Heart left ventricle (tissue), 16 donors: ENCODE data around the gene ZDHHC11B. TPM values are rescaled to one million over a fixed set of nuclear protein-coding genes. Genes with fewer than 3 reads are reported as not detected.
"Not testable (repeated sequence)": the region's sequence is repeated elsewhere in the genome, so short reads cannot be mapped to it uniquely, and the experiment has no call there.

Experiments
- ATAC-seq, 4 donors: fragments of 200-7000 bp; cut with Tn5 transposase; one replicate each; pipeline ENCODE4 v1.9.1; 2020 to 2022; ENCODE audit warnings: moderate library complexity in 4 of 4, mild to moderate bottlenecking in 3 of 4, moderate number of reproducible peaks in 1 of 4
- DNase-seq, 5 donors: peaks; one replicate each; pipeline ENCODE4 v3.0.0-alpha.2; 2020
- H3K27ac ChIP-seq, 12 donors: fragments of 200-600 bp; sonication (generic) in 4 of 12; one replicate each; pipeline versions ENCODE4 v1.5.0 to v1.8.0; 2016 to 2022; ENCODE audit warnings: mild to moderate bottlenecking in 2 of 12
- H3K27me3 ChIP-seq, 9 donors: fragments of 200-600 bp; sonication (generic) in 2 of 9; one replicate each; pipeline versions ENCODE4 v1.5.1 to v1.8.0; 2016 to 2022; ENCODE audit warnings: mild to moderate bottlenecking in 3 of 9
- H3K36me3 ChIP-seq, 9 donors: fragments of 200-600 bp; sonication (generic) in 2 of 9; one replicate each; pipeline versions ENCODE4 v1.5.0 to v1.8.0; 2018 to 2022; ENCODE audit warnings: mild to moderate bottlenecking in 2 of 9
- H3K4me1 ChIP-seq, 12 donors: fragments of 200-600 bp; sonication (generic) in 4 of 12; one replicate each; pipeline versions ENCODE4 v1.5.0 to v1.8.0; 2016 to 2022; ENCODE audit warnings: mild to moderate bottlenecking in 3 of 12
- H3K4me3 ChIP-seq, 12 donors: fragments of 200-600 bp; sonication (generic) in 4 of 12; one replicate each; pipeline versions ENCODE4 v1.5.0 to v1.8.0; 2017 to 2022; ENCODE audit warnings: mild to moderate bottlenecking in 9 of 12, moderate library complexity in 4 of 12
- H3K9me3 ChIP-seq, 12 donors: fragments of 200-600 bp; sonication (generic) in 4 of 12; one replicate each; pipeline versions ENCODE4 v1.5.0 to v1.8.0; 2016 to 2022; ENCODE audit warnings: mild to moderate bottlenecking in 1 of 12
- CTCF ChIP-seq, 12 donors: fragments of 200-600 bp; sonication (generic) in 4 of 12; IDR thresholded peaks; one replicate each; pipeline versions ENCODE4 v1.5.0 to v1.8.0; 2018 to 2022; ENCODE audit warnings: antibody characterized with exemption in 12 of 12, mild to moderate bottlenecking in 5 of 12
- POLR2A ChIP-seq, 2 donors: fragments of 450-650 bp; IDR thresholded peaks; one replicate each; pipeline ENCODE4 v1.6.1; 2017; ENCODE audit warnings: antibody characterized with exemption in 2 of 2, mild to moderate bottlenecking in 2 of 2, moderate library complexity in 2 of 2
- WGBS, 4 donors: extraction: QIAGEN DNeasy Blood & Tissue Kit in 2 of 4; methylation state at CpG; one replicate each; pipeline versions ENCODE4 v1.1.5 to v1.1.7; 2013 to 2018; 5-methylcytosine and 5-hydroxymethylcytosine counted together
- intact Hi-C, 10 donors: fragments of 100-400 bp; cut with DNase I; formaldehyde crosslinking; loops; one replicate each; pipeline versions ENCODE4 v1.11.1 to v1.14.2; 2022
- polyA plus RNA-seq, 2 donors: library from polyadenylated mRNA; stranded (reverse); fragments of 200-250 nt; gene quantifications; one replicate each; pipeline ENCODE4 v1.2.3, GENCODE V29; 2013
- total RNA-seq, 9 donors: library from RNA; depleted of rRNA in 2 of 9; stranded (reverse); fragments of >200 nt in 2 of 9; fragmentation: NEBNext Ultra II Directional in 3 of 9; extraction: Animal tissue kit (Norgen Biotek cat#: 25700) in 3 of 9; gene quantifications; one replicate each; pipeline versions ENCODE4 v1.1.0 to v1.2.4, GENCODE V29; 2016 to 2023
- donor health status: ischemic (EF 13 %, LVEDD 7.1; RV severe dilation, severe dysfunction).
- donor health status: healthy with polysubstance abuse.
- donor health status: DM: no; HTN: yes; CAD: no.
- donor health status: DM: no; HTN: no; CAD: no.
- donor health status: ischemic (EF 25% LVEDD 6.9; RV normal size, moderate dysfunction).
- donor health status: ischemic (EF 25% LVEDD 5.7; RV mildly dilated, moderate dysfunction).
- donor health status: healthy.
- donor health status: DM: yes; HTN: yes; CAD: no.
- donor health status: ischemic (EF 35%, LVEDD 5.7; RV mildly dilated, moderate dysfunction).
- donor health status: nonischemic (EF 11% LVEDD 7.7; RV severe dilation, severe dysfunction).
- donor health status: DM: yes; HTN: yes; CAD: no.
- donor health status: PGD.
- donor health status: ischemic (EF 29% LVEDD 5.4; RV normal size, mild dysfunction).
- donor health status: nonischemic (EF 23%, LVEDD 6.1; RV moderate dilation, normal function).

ZDHHC11B gene
- total and polyA plus RNA-seq, 11 donors, result 3.0 to 26.5 (median 8.8) TPM

- 75 to 78% (median 77%) methylated on average over 3 of the region's 3 CpGs; no CpG with 5 or more reads in 1 of the 4 donors for WGBS, 4 donors
- TF ChIP-seq CTCF (IDR thresholded peaks at IDR 0.05) (no peak), POLR2A (IDR thresholded peaks at IDR 0.05) (no peak)
- Histone ChIP-seq H3K9me3 (peaks cover 0 to 6% (median 0%) of the 10 kb centered on the region in 12 donors), H3K4me1 (no peaks in the 10 kb centered on the region), H3K27ac (no peak overlapping the region), H3K36me3 (peaks cover 0 to 46% (median 0%) of the 10 kb centered on the region in 9 donors), H3K27me3 (no peaks in the 10 kb centered on the region), H3K4me3 (no peak overlapping the region)
- ATAC-seq (no peak), DNase-seq (no peak)
- intact Hi-C loops, result no loop called here
Measured at GRCh38 chr5:820245-820644, 35.7 kb upstream of the ZDHHC11B start.

GRCh38 chr5:819078-819477, 34.5 kb upstream of the ZDHHC11B start:
- peaks cover 0 to 45% (median 0%) of the 10 kb centered on the region in 9 donors for H3K36me3 ChIP-seq
- 70 to 77% (median 74%) methylated on average over 3 of the region's 3 CpGs; no CpG with 5 or more reads in 1 of the 4 donors for WGBS, 4 donors
- DNase-seq (no peak), ATAC-seq (peak in 2 of 4 donors; percentile 36)
- H3K4me1 ChIP-seq, result no peaks in the 10 kb centered on the region
- peak in 1 of 12 donors; percentile 16 for TF ChIP-seq CTCF (IDR thresholded peaks at IDR 0.05)
- no peak for TF ChIP-seq POLR2A (IDR thresholded peaks at IDR 0.05)
- no peak overlapping the region for H3K4me3 ChIP-seq
- H3K27me3 ChIP-seq, result no peaks in the 10 kb centered on the region
- H3K9me3 ChIP-seq, result peaks cover 0 to 10% (median 0%) of the 10 kb centered on the region in 12 donors
- no peak overlapping the region for H3K27ac ChIP-seq
- intact Hi-C loops, result no loop called here

GRCh38 chr5:816176-816575, 31.6 kb upstream of the ZDHHC11B start:
- 93 to 94% (median 93%) methylated on average over 15 of the region's 15 CpGs; no CpG with 5 or more reads in 1 of the 4 donors for WGBS, 4 donors
- Histone ChIP-seq H3K4me3 (no peak overlapping the region), H3K27ac (no peak overlapping the region), H3K27me3 (no peaks in the 10 kb centered on the region), H3K4me1 (no peaks in the 10 kb centered on the region), H3K36me3 (peaks cover 0 to 30% (median 0%) of the 10 kb centered on the region in 9 donors), H3K9me3 (peaks cover 0 to 10% (median 0%) of the 10 kb centered on the region in 12 donors)
- ATAC-seq (no peak), DNase-seq (no peak)
- TF ChIP-seq CTCF (IDR thresholded peaks at IDR 0.05) (no peak), POLR2A (IDR thresholded peaks at IDR 0.05) (no peak)
- intact Hi-C loops, result no loop called here

GRCh38 chr5:815449-815848, 30.9 kb upstream of the ZDHHC11B start:
- Histone ChIP-seq H3K27me3 (no peaks in the 10 kb centered on the region), H3K9me3 (peaks cover 0 to 10% (median 0%) of the 10 kb centered on the region in 12 donors), H3K4me3 (no peak overlapping the region), H3K27ac (no peak overlapping the region), H3K36me3 (peaks cover 0 to 30% (median 0%) of the 10 kb centered on the region in 9 donors), H3K4me1 (no peaks in the 10 kb centered on the region)
- intact Hi-C loops, result no loop called here
- 96 to 98% (median 97%) methylated on average over 3 of the region's 3 CpGs; no CpG with 5 or more reads in 1 of the 4 donors for WGBS, 4 donors
- DNase-seq (no peak), ATAC-seq (no peak)
- TF ChIP-seq POLR2A (IDR thresholded peaks at IDR 0.05) (no peak), CTCF (IDR thresholded peaks at IDR 0.05) (no peak)

- H3K9me3 ChIP-seq, H3K27me3 ChIP-seq, ATAC-seq, H3K27ac ChIP-seq, DNase-seq, H3K4me1 ChIP-seq, H3K4me3 ChIP-seq, intact Hi-C loops: not testable (repeated sequence)
- peaks cover 0 to 30% (median 0%) of the 10 kb centered on the region in 9 donors for H3K36me3 ChIP-seq
- 77 to 91% (median 84%) methylated on average over 2 to 5 of the region's 5 CpGs; no CpG with 5 or more reads in 1 of the 4 donors for WGBS, 4 donors
Measured at GRCh38 chr5:813575-813974, 29.0 kb upstream of the ZDHHC11B start.

GRCh38 chr5:811384-811783, 26.9 kb upstream of the ZDHHC11B start:
- H3K4me1 ChIP-seq, H3K4me3 ChIP-seq, intact Hi-C loops, H3K27me3 ChIP-seq, DNase-seq, H3K27ac ChIP-seq, ATAC-seq, H3K9me3 ChIP-seq: not testable (repeated sequence)
- peaks cover 0 to 15% (median 0%) of the 10 kb centered on the region in 9 donors for H3K36me3 ChIP-seq
- 61 to 94% (median 71%) methylated on average over 6 to 8 of the region's 9 CpGs for WGBS, 4 donors

GRCh38 chr5:807719-808514, 23.4 kb upstream of the ZDHHC11B start:
- H3K4me1 ChIP-seq, H3K4me3 ChIP-seq, H3K36me3 ChIP-seq, intact Hi-C loops, H3K27ac ChIP-seq, H3K27me3 ChIP-seq, DNase-seq: not testable (repeated sequence)
- H3K9me3 ChIP-seq, result peaks cover 0 to 19% (median 4%) of the 10 kb centered on the region in 12 donors
- 73 to 93% (median 82%) methylated on average over 5 to 7 of the region's 10 CpGs for WGBS, 4 donors
- peak in 3 of 4 donors; percentile 24 to 54 (median 49) for ATAC-seq
